Measurements from ENCODE around the gene NAV3. TPM values are rescaled to one million over a fixed set of nuclear protein-coding genes. Genes with fewer than 3 reads are reported as not detected.

NAV3 gene
- total RNA-seq, 2 experiments from 2014 or later: not detected

DNA sequence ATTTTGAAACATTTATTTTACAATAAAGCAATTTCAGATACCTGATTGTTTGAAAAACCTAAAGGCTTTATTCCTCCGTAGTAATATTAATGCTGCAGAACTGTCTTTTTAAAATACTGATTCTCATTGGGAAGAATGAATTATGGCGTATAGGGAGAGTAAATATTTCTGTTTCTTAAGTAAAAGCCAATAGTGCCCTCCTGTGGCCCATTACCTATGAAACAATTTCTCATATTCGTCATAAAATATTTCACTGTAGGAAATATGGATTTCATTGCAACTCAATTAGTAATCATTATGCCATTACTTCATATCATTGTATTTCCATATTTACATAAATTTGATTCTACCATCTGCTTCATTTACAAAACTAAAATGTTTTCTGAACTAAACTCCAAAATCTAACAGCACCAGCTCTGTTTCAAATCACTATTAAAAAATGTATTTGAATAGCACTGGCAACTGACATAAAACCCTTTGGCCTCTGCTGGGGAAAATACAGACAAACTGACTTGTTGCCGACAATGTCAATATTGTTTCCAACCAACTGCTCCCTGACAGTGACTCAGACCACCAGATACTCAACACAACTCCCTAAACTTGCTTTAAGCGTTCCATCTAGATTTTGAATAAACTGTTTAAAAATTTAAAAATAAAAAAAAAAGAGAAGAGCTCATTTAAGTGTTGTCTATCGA lies 290.3 kb downstream of the NAV3 start:
- DNase-seq (no peak), ATAC-seq (no peak)
- Mint-ChIP-seq H3K4me1 (ENCODE audit: low read depth) (no peaks in the 10 kb centered on the region), H3K27ac (no peak overlapping the region), H3K4me3 (no peak overlapping the region), H3K9me3 (ENCODE audit: insufficient read depth) (no peaks in the 10 kb centered on the region), H3K27me3 (ENCODE audit: low read depth) (no peaks in the 10 kb centered on the region), H3K36me3 (ENCODE audit: low read depth) (no peaks in the 10 kb centered on the region)
- CTCF ChIA-PET: no interaction called here
- POLR2A ChIA-PET: interaction anchor here (0.6 kb wide), 1 partner anchor 742 kb away, joined by 3 read pairs; no protein-coding TSS in a partner anchor

- DNase-seq (no peak), ATAC-seq (no peak)
- no peaks in the 10 kb centered on the region for H3K4me1 Mint-ChIP-seq (ENCODE audit: low read depth)
- no peaks in the 10 kb centered on the region for H3K36me3 Mint-ChIP-seq (ENCODE audit: low read depth)
- no peak overlapping the region for H3K27ac Mint-ChIP-seq
- H3K27me3 Mint-ChIP-seq (ENCODE audit: low read depth): no peaks in the 10 kb centered on the region
- no peaks in the 10 kb centered on the region for H3K9me3 Mint-ChIP-seq (ENCODE audit: insufficient read depth)
- H3K4me3 Mint-ChIP-seq: no peak overlapping the region
- CTCF ChIA-PET: no interaction called here
- POLR2A ChIA-PET: interaction anchor here (0.6 kb wide), 1 partner anchor 743 kb away, joined by 3 read pairs; no protein-coding TSS in a partner anchor
Measured at GRCh38 chr12:78121969-78122610, 291.4 kb downstream of the NAV3 start.

- Mint-ChIP-seq H3K9me3 (ENCODE audit: insufficient read depth) (peaks cover 3% of the 10 kb centered on the region), H3K4me1 (ENCODE audit: low read depth) (no peaks in the 10 kb centered on the region), H3K27ac (no peak overlapping the region), H3K4me3 (no peak overlapping the region), H3K27me3 (ENCODE audit: low read depth) (no peaks in the 10 kb centered on the region), H3K36me3 (ENCODE audit: low read depth) (no peaks in the 10 kb centered on the region)
- ChIA-PET CTCF (no interaction called here), POLR2A (no interaction called here)
- no peak for ATAC-seq
- DNase-seq: no peak
Measured at GRCh38 chr12:78128211-78128610, 297.5 kb downstream of the NAV3 start.

- H3K4me1 Mint-ChIP-seq (ENCODE audit: low read depth): no peaks in the 10 kb centered on the region
- ChIA-PET CTCF (no interaction called here), POLR2A (no interaction called here)
- H3K36me3 Mint-ChIP-seq (ENCODE audit: low read depth): no peaks in the 10 kb centered on the region
- H3K9me3 Mint-ChIP-seq (ENCODE audit: insufficient read depth): no peaks in the 10 kb centered on the region
- H3K27me3 Mint-ChIP-seq (ENCODE audit: low read depth): no peaks in the 10 kb centered on the region
- ATAC-seq (no peak), DNase-seq (no peak)
- no peak overlapping the region for H3K27ac Mint-ChIP-seq
- no peak overlapping the region for H3K4me3 Mint-ChIP-seq
Measured at GRCh38 chr12:78143717-78144116, 313.0 kb downstream of the NAV3 start.

DNA sequence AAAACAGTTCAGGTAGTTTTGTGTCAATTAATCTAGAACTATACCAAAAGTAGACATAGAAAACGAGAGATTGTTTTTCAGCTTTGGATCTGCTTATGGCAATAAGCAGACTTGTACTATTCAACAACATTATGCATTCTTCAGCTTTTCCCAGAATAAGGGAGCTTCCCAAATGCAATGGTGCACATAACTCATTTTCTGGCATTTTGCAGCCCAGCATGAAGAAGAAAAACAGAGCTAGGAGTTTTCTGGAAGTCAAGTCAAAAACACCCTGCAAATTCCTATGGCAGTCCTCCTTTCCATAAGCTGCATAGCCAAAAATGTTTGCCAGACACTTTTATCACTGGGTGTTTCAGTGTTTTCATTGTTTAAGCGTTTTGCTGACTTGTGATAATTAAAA lies 314.7 kb downstream of the NAV3 start:
- Mint-ChIP-seq H3K4me1 (ENCODE audit: low read depth) (no peaks in the 10 kb centered on the region), H3K27me3 (ENCODE audit: low read depth) (no peaks in the 10 kb centered on the region), H3K4me3 (no peak overlapping the region), H3K36me3 (ENCODE audit: low read depth) (no peaks in the 10 kb centered on the region), H3K9me3 (ENCODE audit: insufficient read depth) (no peaks in the 10 kb centered on the region), H3K27ac (no peak overlapping the region)
- ChIA-PET CTCF (no interaction called here), POLR2A (no interaction called here)
- DNase-seq (no peak), ATAC-seq (no peak)

GRCh38 chr12:78146365-78146772 lies 315.7 kb downstream of the NAV3 start:
- POLR2A ChIA-PET: no interaction called here

DNA sequence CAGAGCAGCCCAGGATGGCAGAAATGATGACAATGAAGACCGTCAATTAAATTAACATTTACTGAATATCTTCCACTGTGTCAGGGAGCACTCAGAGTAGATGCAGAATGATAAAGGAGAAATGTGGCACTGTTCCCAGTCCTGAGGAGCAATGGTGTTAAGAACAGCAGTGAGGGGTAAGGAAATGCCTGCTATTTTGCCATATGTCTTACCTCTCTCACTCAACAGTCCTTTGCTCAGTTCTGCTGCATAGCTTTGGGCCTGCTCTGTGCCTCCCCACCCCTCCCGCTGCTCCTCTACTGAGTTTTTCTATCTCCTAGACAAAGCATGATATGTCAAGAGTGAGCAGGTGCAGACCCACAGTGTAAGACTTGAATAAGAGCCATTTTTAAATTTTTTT lies 318.8 kb downstream of the NAV3 start:
- Mint-ChIP-seq H3K27ac (no peak overlapping the region), H3K4me1 (ENCODE audit: low read depth) (no peaks in the 10 kb centered on the region), H3K27me3 (ENCODE audit: low read depth) (no peaks in the 10 kb centered on the region), H3K9me3 (ENCODE audit: insufficient read depth) (no peaks in the 10 kb centered on the region), H3K4me3 (no peak overlapping the region), H3K36me3 (ENCODE audit: low read depth) (no peaks in the 10 kb centered on the region)
- no peak for ATAC-seq
- ChIA-PET CTCF (interaction anchor here (1.6 kb wide), 1 partner anchor 10 kb away, joined by 3 read pairs; no protein-coding TSS in a partner anchor), POLR2A (no interaction called here)
- DNase-seq: no peak

More at GRCh38 chr12:78146365-78146772, 315.7 kb downstream of the NAV3 start:
- CTCF ChIA-PET: interaction anchor here (0.6 to 0.7 kb wide), 2 partner anchors 17 to 21 kb away, joined by 3 read pairs; no protein-coding TSS in a partner anchor
- Mint-ChIP-seq H3K36me3 (ENCODE audit: low read depth) (no peaks in the 10 kb centered on the region), H3K27me3 (ENCODE audit: low read depth) (no peaks in the 10 kb centered on the region), H3K4me1 (ENCODE audit: low read depth) (no peaks in the 10 kb centered on the region), H3K9me3 (ENCODE audit: insufficient read depth) (no peaks in the 10 kb centered on the region), H3K27ac (no peak overlapping the region), H3K4me3 (no peak overlapping the region)
- ATAC-seq (no peak), DNase-seq (no peak)

DNA sequence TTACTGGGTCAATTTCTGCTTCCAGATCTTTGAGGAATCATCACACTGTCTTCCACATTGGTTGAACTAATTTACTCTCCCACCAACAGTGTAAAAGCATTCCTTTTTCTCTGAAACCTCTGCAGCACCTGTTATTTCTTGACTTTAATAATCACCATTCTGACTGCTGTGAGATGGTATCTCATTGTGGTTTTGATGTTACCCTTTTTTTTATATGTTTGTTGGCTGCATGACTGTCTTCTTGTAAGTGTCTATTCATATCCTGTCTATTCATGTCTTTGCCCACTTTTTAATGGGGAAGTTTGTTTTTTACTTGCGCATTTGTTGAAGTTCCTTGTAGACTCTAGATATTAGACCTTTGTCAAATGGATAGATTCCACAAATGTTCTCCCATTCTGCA lies 324.9 kb downstream of the NAV3 start:
- Mint-ChIP-seq H3K27ac (no peak overlapping the region), H3K9me3 (ENCODE audit: insufficient read depth) (no peaks in the 10 kb centered on the region), H3K4me1 (ENCODE audit: low read depth) (no peaks in the 10 kb centered on the region), H3K36me3 (ENCODE audit: low read depth) (no peaks in the 10 kb centered on the region), H3K27me3 (ENCODE audit: low read depth) (no peaks in the 10 kb centered on the region), H3K4me3 (no peak overlapping the region)
- CTCF ChIA-PET: no interaction called here
- ATAC-seq (no peak), DNase-seq (no peak)
- POLR2A ChIA-PET: no interaction called here

- ATAC-seq (no peak), DNase-seq (no peak)
- ChIA-PET CTCF (no interaction called here), POLR2A (no interaction called here)
- Mint-ChIP-seq H3K9me3 (ENCODE audit: insufficient read depth) (no peaks in the 10 kb centered on the region), H3K4me3 (no peak overlapping the region), H3K27ac (no peak overlapping the region), H3K36me3 (ENCODE audit: low read depth) (no peaks in the 10 kb centered on the region), H3K27me3 (ENCODE audit: low read depth) (no peaks in the 10 kb centered on the region), H3K4me1 (ENCODE audit: low read depth) (no peaks in the 10 kb centered on the region)
Measured at GRCh38 chr12:78156751-78157150, 326.1 kb downstream of the NAV3 start.

DNA sequence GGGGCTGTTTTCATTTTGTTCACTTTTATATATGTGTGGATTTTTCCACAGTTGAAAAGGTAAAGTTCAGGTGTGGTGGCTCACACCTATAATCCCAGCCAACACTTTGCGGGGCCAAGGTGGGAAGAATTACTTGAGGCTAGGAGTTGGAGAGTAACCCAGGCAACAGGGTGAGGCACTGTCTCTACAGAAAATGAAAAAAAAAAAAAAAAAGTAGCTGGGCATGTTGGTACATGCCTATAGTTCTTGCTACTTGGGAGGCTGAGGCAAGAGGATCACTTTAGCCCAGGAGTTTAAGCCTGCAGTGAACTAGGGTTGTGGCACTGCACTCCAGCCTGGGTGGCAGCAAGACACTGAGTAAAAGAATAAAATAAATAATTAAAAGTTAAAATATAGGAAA lies 326.5 kb downstream of the NAV3 start:
- CTCF ChIA-PET: no interaction called here
- no peak for DNase-seq
- POLR2A ChIA-PET: no interaction called here
- no peak overlapping the region for H3K4me3 Mint-ChIP-seq
- H3K27me3 Mint-ChIP-seq (ENCODE audit: low read depth): no peaks in the 10 kb centered on the region
- ATAC-seq: no peak
- H3K27ac Mint-ChIP-seq: no peak overlapping the region
- H3K36me3 Mint-ChIP-seq (ENCODE audit: low read depth): no peaks in the 10 kb centered on the region
- no peaks in the 10 kb centered on the region for H3K9me3 Mint-ChIP-seq (ENCODE audit: insufficient read depth)
- no peaks in the 10 kb centered on the region for H3K4me1 Mint-ChIP-seq (ENCODE audit: low read depth)

GRCh38 chr12:78164154-78164553 lies 333.5 kb downstream of the NAV3 start:
- ChIA-PET CTCF (interaction anchor here (0.9 kb wide), 1 partner anchor 18 kb away, joined by 3 read pairs; no protein-coding TSS in a partner anchor), POLR2A (no interaction called here)
- Mint-ChIP-seq H3K4me1 (ENCODE audit: low read depth) (no peaks in the 10 kb centered on the region), H3K4me3 (no peak overlapping the region), H3K27ac (no peak overlapping the region), H3K36me3 (ENCODE audit: low read depth) (no peaks in the 10 kb centered on the region), H3K27me3 (ENCODE audit: low read depth) (no peaks in the 10 kb centered on the region), H3K9me3 (ENCODE audit: insufficient read depth) (no peaks in the 10 kb centered on the region)
- ATAC-seq (no peak), DNase-seq (no peak)

GRCh38 chr12:78167510-78167909 lies 336.8 kb downstream of the NAV3 start:
- Mint-ChIP-seq H3K36me3 (ENCODE audit: low read depth) (no peaks in the 10 kb centered on the region), H3K9me3 (ENCODE audit: insufficient read depth) (peaks cover 6% of the 10 kb centered on the region), H3K27ac (no peak overlapping the region), H3K27me3 (ENCODE audit: low read depth) (no peaks in the 10 kb centered on the region), H3K4me3 (no peak overlapping the region), H3K4me1 (ENCODE audit: low read depth) (no peaks in the 10 kb centered on the region)
- DNase-seq: no peak
- POLR2A ChIA-PET: no interaction called here
- CTCF ChIA-PET: no interaction called here
- ATAC-seq: no peak

Measured in activated CD8-positive, alpha-beta T cell treated with anti-CD3 and anti-CD28 coated beads, Interleukin-2, amount 10 ng/mL, durations not matched to agents 7 days and 5 days (primary cell).